Trophoblast cell (in vitro differentiated cells and primary cell): Measurements from ENCODE around the gene FIBCD1.

ENCODE experiments used
- DNase-seq, 2 donors: peaks; one replicate each; pipeline ENCODE4 v3.0.0-alpha.2; 2016
- H2AFZ ChIP-seq: 2 replicates; pipeline ENCODE4 v1.6.1; 2013; ENCODE audit warnings: low read length, moderate library complexity, mild to moderate bottlenecking; ENCODE audit not compliant: insufficient read depth, poor library complexity
- H2AK5ac ChIP-seq: 2 replicates; pipeline ENCODE4 v1.6.1; 2013; ENCODE audit warnings: mild to moderate bottlenecking, low read length
- H2BK120ac ChIP-seq: 2 replicates; pipeline ENCODE4 v1.6.1; 2013; ENCODE audit warnings: low read length, mild to moderate bottlenecking, moderate library complexity; ENCODE audit not compliant: insufficient read depth, poor library complexity
- H2BK12ac ChIP-seq: 2 replicates; pipeline ENCODE4 v1.6.1; 2013; ENCODE audit warnings: mild to moderate bottlenecking, low read length, moderate library complexity
- H2BK5ac ChIP-seq: 2 replicates; pipeline ENCODE4 v1.6.1; 2013; ENCODE audit warnings: low read length, low read depth, moderate library complexity, mild to moderate bottlenecking; ENCODE audit not compliant: poor library complexity
- H3K14ac ChIP-seq: 2 replicates; pipeline ENCODE4 v1.6.1; 2013; ENCODE audit warnings: mild to moderate bottlenecking, low read length
- H3K18ac ChIP-seq: 2 replicates; pipeline ENCODE4 v1.6.1; 2013; ENCODE audit warnings: mild to moderate bottlenecking, low read length
- H3K23ac ChIP-seq: 2 replicates; pipeline ENCODE4 v1.6.1; 2013; ENCODE audit warnings: low read length
- H3K27ac ChIP-seq: 2 replicates; pipeline ENCODE4 v1.5.1; 2013; ENCODE audit warnings: low read depth, mild to moderate bottlenecking, inconsistent platforms, low read length, moderate library complexity
- H3K27me3 ChIP-seq: 2 replicates; pipeline ENCODE4 v1.6.1; 2013; ENCODE audit warnings: inconsistent platforms, mild to moderate bottlenecking, low read length, moderate library complexity; ENCODE audit not compliant: insufficient read depth
- H3K36me3 ChIP-seq, 2 experiments: 1 replicate in 1 of 2; 2 replicates in 1 of 2; pipeline ENCODE4 v1.6.1; 2013; ENCODE audit warnings: low read length in 2 of 2, mild to moderate bottlenecking in 2 of 2, moderate library complexity in 1 of 2; ENCODE audit not compliant: insufficient read depth in 2 of 2, control insufficient read depth in 1 of 2
- H3K4ac ChIP-seq: 2 replicates; pipeline ENCODE4 v1.6.1; 2013; ENCODE audit warnings: low read depth, mild to moderate bottlenecking, low read length, moderate library complexity
- H3K4me1 ChIP-seq, 2 experiments: 1 replicate in 1 of 2; 2 replicates in 1 of 2; pipeline ENCODE4 v1.6.1; 2013; ENCODE audit warnings: low read length in 2 of 2, mild to moderate bottlenecking in 2 of 2, moderate library complexity in 1 of 2; ENCODE audit not compliant: insufficient read depth in 2 of 2, control insufficient read depth in 1 of 2
- H3K4me2 ChIP-seq: 2 replicates; pipeline ENCODE4 v1.6.1; 2013; ENCODE audit warnings: inconsistent platforms, mild to moderate bottlenecking, low read length, moderate library complexity
- H3K4me3 ChIP-seq: 2 replicates; pipeline ENCODE4 v1.5.1; 2013; ENCODE audit warnings: mild to moderate bottlenecking, low read depth, low read length, inconsistent platforms
- H3K79me1 ChIP-seq: one replicate; pipeline ENCODE4 v1.6.1; 2013; ENCODE audit warnings: low read length
- H3K79me2 ChIP-seq: 2 replicates; pipeline ENCODE4 v1.6.1; 2013; ENCODE audit warnings: low read length, mild to moderate bottlenecking; ENCODE audit not compliant: control insufficient read depth, insufficient read depth, poor library complexity
- H3K9ac ChIP-seq: 2 replicates; pipeline ENCODE4 v1.6.1; 2013; ENCODE audit warnings: mild to moderate bottlenecking, low read length
- H3K9me3 ChIP-seq: 2 replicates; pipeline ENCODE4 v1.6.1; 2013; ENCODE audit warnings: low read depth, mild to moderate bottlenecking, control low read depth, inconsistent platforms, low read length; ENCODE audit not compliant: insufficient read depth
- H4K12ac ChIP-seq: 2 replicates; pipeline ENCODE4 v1.6.1; 2013; ENCODE audit warnings: low read depth, mild to moderate bottlenecking, low read length, moderate library complexity
- H4K8ac ChIP-seq: 2 replicates; pipeline ENCODE4 v1.6.1; 2013; ENCODE audit warnings: low read depth, mild to moderate bottlenecking, low read length, moderate library complexity
- H4K91ac ChIP-seq: one replicate; pipeline ENCODE4 v1.6.1; 2013; ENCODE audit warnings: low read depth, mild to moderate bottlenecking, low read length, moderate library complexity
- WGBS: extraction: QIAGEN DNeasy Blood & Tissue Kit; methylation state at CpG from one replicate; pipeline ENCODE4 v1.1.7; 2013; ENCODE audit warnings: missing lambda C conversion rate; ENCODE audit not compliant: insufficient read length, insufficient coverage; ENCODE audit errors: extremely low coverage; 5-methylcytosine and 5-hydroxymethylcytosine counted together

The FIBCD1 gene

GRCh38 chr9:130914417-130915095 is 24.5 kb downstream of the FIBCD1 start:
- H4K8ac ChIP-seq = no peak overlapping the region
- H2BK120ac ChIP-seq = no peak overlapping the region
- no peak overlapping the region for H2BK5ac ChIP-seq
- DNase-seq = no peak
- H3K4me2 ChIP-seq = no peak overlapping the region
- no peak overlapping the region for H3K14ac ChIP-seq
- H3K23ac ChIP-seq = no peak overlapping the region
- H3K4me3 ChIP-seq = peak overlapping the region; percentile 51
- no peak overlapping the region for H4K91ac ChIP-seq
- H3K27me3 ChIP-seq = no peaks in the 10 kb centered on the region
- H3K79me1 ChIP-seq = no peaks in the 10 kb centered on the region
- H3K18ac ChIP-seq = no peak overlapping the region
- no peaks in the 10 kb centered on the region for H3K79me2 ChIP-seq
- H3K9me3 ChIP-seq = peaks cover 5% of the 10 kb centered on the region
- H2AK5ac ChIP-seq = no peak overlapping the region
- H3K36me3 ChIP-seq = no peaks in the 10 kb centered on the region
- peaks cover 0 to 3% of the 10 kb centered on the region in 2 experiments for H3K4me1 ChIP-seq
- no peak overlapping the region for H2AFZ ChIP-seq
- H3K4ac ChIP-seq = no peak overlapping the region
- H3K27ac ChIP-seq = no peak overlapping the region
- no peak overlapping the region for H4K12ac ChIP-seq
- no peak overlapping the region for H3K9ac ChIP-seq
- no peak overlapping the region for H2BK12ac ChIP-seq
- WGBS = no CpG with 5 or more reads among the region's 24 CpGs

DNA sequence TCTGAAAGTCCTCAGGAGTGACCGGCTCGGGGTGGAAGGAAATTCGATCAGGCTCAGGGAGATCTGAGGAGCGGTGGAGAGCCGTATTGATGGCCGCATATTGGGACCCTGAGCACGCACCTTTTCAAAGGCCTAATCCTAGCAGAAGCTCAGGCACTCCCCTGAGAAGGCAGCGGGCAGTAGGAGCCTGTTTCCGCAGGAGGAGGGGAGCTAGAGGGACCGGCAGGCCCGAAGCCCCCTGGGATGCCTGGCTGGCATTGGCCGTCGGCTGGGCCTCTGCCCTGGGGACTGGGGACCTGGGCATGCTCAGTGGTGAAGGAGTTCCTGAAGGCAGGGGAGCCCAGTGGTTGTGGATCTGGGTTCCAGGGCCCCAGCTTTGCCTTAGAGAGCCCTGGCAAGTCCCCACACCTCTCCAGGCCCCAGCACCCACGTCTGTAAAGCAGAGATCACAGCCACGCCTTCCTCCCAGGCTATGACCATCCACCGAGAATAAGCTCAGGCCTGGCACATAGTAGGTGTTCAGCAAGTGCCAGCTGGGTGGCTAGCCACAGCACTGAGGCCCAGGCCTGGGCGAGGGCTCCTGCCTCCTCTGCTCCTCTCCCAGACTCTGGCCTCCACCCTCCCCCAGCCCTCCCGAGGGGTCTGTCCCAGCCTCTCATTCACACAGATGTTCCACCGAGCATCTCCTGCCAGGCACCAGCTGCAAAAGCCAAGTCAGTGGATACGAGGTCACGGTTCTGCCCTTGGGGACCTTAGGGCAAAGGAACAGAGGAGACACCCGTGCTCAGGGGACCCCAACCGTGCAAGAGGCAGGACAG is 25.2 kb downstream of the FIBCD1 start:
- Histone ChIP-seq H4K91ac (no peak overlapping the region), H3K36me3 (no peaks in the 10 kb centered on the region), H3K18ac (no peak overlapping the region), H3K79me2 (no peaks in the 10 kb centered on the region), H3K4me1 (peaks cover 0 to 3% of the 10 kb centered on the region in 2 experiments), H3K4me2 (no peak overlapping the region), H3K14ac (no peak overlapping the region), H2BK12ac (no peak overlapping the region), H3K9me3 (peaks cover 5% of the 10 kb centered on the region), H3K27ac (no peak overlapping the region), H2BK5ac (no peak overlapping the region), H2AFZ (no peak overlapping the region), H3K9ac (no peak overlapping the region), H2BK120ac (no peak overlapping the region), H4K12ac (no peak overlapping the region), H3K27me3 (no peaks in the 10 kb centered on the region), H3K4ac (no peak overlapping the region), H4K8ac (no peak overlapping the region), H3K4me3 (no peak overlapping the region), H3K79me1 (no peaks in the 10 kb centered on the region), H3K23ac (no peak overlapping the region), H2AK5ac (no peak overlapping the region)
- no peak for DNase-seq
- WGBS = no CpG with 5 or more reads among the region's 23 CpGs

GRCh38 chr9:130912932-130913598 is 26.0 kb downstream of the FIBCD1 start:
- H4K91ac ChIP-seq = no peak overlapping the region
- no CpG with 5 or more reads among the region's 38 CpGs for WGBS
- H2BK12ac ChIP-seq = no peak overlapping the region
- no peak overlapping the region for H3K4me2 ChIP-seq
- H3K18ac ChIP-seq = no peak overlapping the region
- no peaks in the 10 kb centered on the region for H3K79me1 ChIP-seq
- H3K9me3 ChIP-seq = peaks cover 5% of the 10 kb centered on the region
- no peak overlapping the region for H2AFZ ChIP-seq
- H3K4me3 ChIP-seq = no peak overlapping the region
- H2BK120ac ChIP-seq = no peak overlapping the region
- no peaks in the 10 kb centered on the region for H3K36me3 ChIP-seq
- no peaks in the 10 kb centered on the region for H3K79me2 ChIP-seq
- H4K8ac ChIP-seq = no peak overlapping the region
- H3K14ac ChIP-seq = no peak overlapping the region
- H2BK5ac ChIP-seq = no peak overlapping the region
- no peak overlapping the region for H3K27ac ChIP-seq
- no peak overlapping the region for H2AK5ac ChIP-seq
- H3K23ac ChIP-seq = no peak overlapping the region
- H4K12ac ChIP-seq = no peak overlapping the region
- peaks cover 0 to under 1% of the 10 kb centered on the region in 2 experiments for H3K4me1 ChIP-seq
- H3K9ac ChIP-seq = no peak overlapping the region
- no peaks in the 10 kb centered on the region for H3K27me3 ChIP-seq
- DNase-seq = peak; percentile 92 to 94
- no peak overlapping the region for H3K4ac ChIP-seq

GRCh38 chr9:130911254-130912049 is 27.6 kb downstream of the FIBCD1 start:
- WGBS = no CpG with 5 or more reads among the region's 26 CpGs

More at GRCh38 chr9:130911254-130912049, 27.6 kb downstream of the FIBCD1 start:
- H2AK5ac ChIP-seq = no peak overlapping the region
- H2BK5ac ChIP-seq = no peak overlapping the region
- no peak for DNase-seq
- no peaks in the 10 kb centered on the region for H3K36me3 ChIP-seq
- H3K14ac ChIP-seq = no peak overlapping the region
- H3K9me3 ChIP-seq = peaks cover 5% of the 10 kb centered on the region
- no peak overlapping the region for H2AFZ ChIP-seq
- H3K79me1 ChIP-seq = no peaks in the 10 kb centered on the region
- H3K4me1 ChIP-seq = no peaks in the 10 kb centered on the region
- no peak overlapping the region for H3K4me2 ChIP-seq
- H4K8ac ChIP-seq = no peak overlapping the region
- H3K27me3 ChIP-seq = no peaks in the 10 kb centered on the region
- no peak overlapping the region for H2BK120ac ChIP-seq
- H4K91ac ChIP-seq = no peak overlapping the region
- no peak overlapping the region for H4K12ac ChIP-seq
- H3K79me2 ChIP-seq = no peaks in the 10 kb centered on the region
- H3K18ac ChIP-seq = no peak overlapping the region
- no peak overlapping the region for H3K4me3 ChIP-seq
- H3K23ac ChIP-seq = no peak overlapping the region
- no peak overlapping the region for H3K27ac ChIP-seq
- H3K9ac ChIP-seq = no peak overlapping the region
- H3K4ac ChIP-seq = no peak overlapping the region
- H2BK12ac ChIP-seq = no peak overlapping the region
